DND-41 (cell line): ENCODE results near the gene ZSCAN5C.
"Not testable (repeated sequence)": the region's sequence is repeated elsewhere in the genome, so short reads cannot be mapped to it uniquely, and the experiment has no call there.

Experiments
- ATAC-seq: fragments of 200-7000 bp; cut with Tn5 transposase; 3 replicates; pipeline ENCODE4 v1.9.1; 2021; ENCODE audit warnings: low read depth; ENCODE audit not compliant: insufficient read depth
- DNase-seq: peaks from one replicate; pipeline ENCODE4 v3.0.0-alpha.2; 2020
- H2AFZ ChIP-seq: 2 replicates; pipeline ENCODE4 v1.6.0; 2012; ENCODE audit warnings: low read depth, low read length
- H3K27ac ChIP-seq: 2 replicates; pipeline ENCODE4 v1.5.1; 2012; ENCODE audit warnings: low read length, inconsistent platforms
- H3K27me3 ChIP-seq: fragments of 200-600 bp; sonication (generic); 2 replicates; pipeline ENCODE4 v1.6.0; 2012; ENCODE audit warnings: low read length, mild to moderate bottlenecking, inconsistent platforms; ENCODE audit not compliant: insufficient read depth, poor library complexity
- H3K36me3 ChIP-seq: 2 replicates; pipeline ENCODE4 v1.5.1; 2012; ENCODE audit warnings: low read length, inconsistent platforms; ENCODE audit not compliant: insufficient read depth
- H3K4me1 ChIP-seq: 2 replicates; pipeline ENCODE4 v1.5.1; 2012; ENCODE audit warnings: mild to moderate bottlenecking, low read length; ENCODE audit not compliant: insufficient read depth
- H3K4me2 ChIP-seq: 2 replicates; pipeline ENCODE4 v1.6.0; 2012; ENCODE audit warnings: mild to moderate bottlenecking, moderate library complexity, low read length, inconsistent platforms; ENCODE audit not compliant: insufficient read depth
- H3K4me3 ChIP-seq, 2 experiments: fragments of 200-600 bp in 1 of 2; shearing (Covaris generic) in 1 of 2; 2 replicates each; pipeline ENCODE4 v1.5.1; 2012 to 2016; ENCODE audit warnings: inconsistent platforms in 2 of 2, low read length in 2 of 2, mild to moderate bottlenecking in 2 of 2, low read depth in 1 of 2, moderate library complexity in 1 of 2
- H3K79me2 ChIP-seq: 2 replicates; pipeline ENCODE4 v1.6.0; 2012; ENCODE audit warnings: low read length, inconsistent platforms; ENCODE audit not compliant: insufficient read depth
- H3K9ac ChIP-seq: 2 replicates; pipeline ENCODE4 v1.6.0; 2012; ENCODE audit warnings: low read depth, mild to moderate bottlenecking, inconsistent platforms, low read length, moderate library complexity
- H3K9me3 ChIP-seq: 2 replicates; pipeline ENCODE4 v1.5.1; 2012; ENCODE audit warnings: low read length, moderate library complexity, mild to moderate bottlenecking, inconsistent platforms; ENCODE audit not compliant: insufficient read depth, severe bottlenecking
- H4K20me1 ChIP-seq: 2 replicates; pipeline ENCODE4 v1.6.0; 2012; ENCODE audit warnings: low read length; ENCODE audit not compliant: insufficient read depth
- EZH2 ChIP-seq: IDR thresholded peaks from 3 replicates; pipeline ENCODE4 v1.6.1; 2012; ENCODE audit warnings: borderline replicate concordance, low read depth, mild to moderate bottlenecking, moderate library complexity, low read length, inconsistent platforms; ENCODE audit not compliant: severe bottlenecking
- TF ChIP-seq, protein P1 (sequence below): IDR thresholded peaks from 2 replicates; pipeline ENCODE4 v1.5.1; 2012; ENCODE audit warnings: borderline replicate concordance, low read length, moderate library complexity, mild to moderate bottlenecking; ENCODE audit not compliant: poor library complexity, severe bottlenecking; ENCODE audit errors: extremely low read depth

The ZSCAN5C gene

DNA sequence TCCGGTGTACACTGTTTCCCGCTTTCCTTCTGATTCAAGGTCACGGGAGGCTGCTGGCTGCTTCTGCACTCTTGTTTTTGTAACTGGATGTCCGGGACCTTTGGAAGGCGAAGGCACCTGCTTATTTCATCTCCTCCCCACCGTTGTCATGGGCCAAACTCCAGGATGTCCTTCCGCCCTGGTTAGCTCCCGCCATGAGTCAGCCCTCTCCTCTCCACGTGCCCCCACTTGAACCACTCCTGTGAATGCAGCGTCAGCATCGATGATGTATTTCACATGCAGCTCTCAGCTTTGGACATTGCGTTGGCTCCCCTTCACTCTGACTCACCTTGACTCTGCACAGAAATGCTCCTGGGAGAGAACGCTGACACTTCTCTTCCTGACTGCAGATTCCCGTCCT, 31.8 kb upstream of the ZSCAN5C start:
- Histone ChIP-seq H3K4me2 (no peak overlapping the region), H3K9me3 (no peaks in the 10 kb centered on the region), H4K20me1 (no peaks in the 10 kb centered on the region), H3K27me3 (no peaks in the 10 kb centered on the region), H3K79me2 (no peaks in the 10 kb centered on the region), H2AFZ (no peak overlapping the region), H3K4me3 (no peak overlapping the region), H3K9ac (no peak overlapping the region), H3K4me1 (no peaks in the 10 kb centered on the region), H3K36me3 (no peaks in the 10 kb centered on the region), H3K27ac (no peak overlapping the region)
- TF ChIP-seq, protein P1, sequence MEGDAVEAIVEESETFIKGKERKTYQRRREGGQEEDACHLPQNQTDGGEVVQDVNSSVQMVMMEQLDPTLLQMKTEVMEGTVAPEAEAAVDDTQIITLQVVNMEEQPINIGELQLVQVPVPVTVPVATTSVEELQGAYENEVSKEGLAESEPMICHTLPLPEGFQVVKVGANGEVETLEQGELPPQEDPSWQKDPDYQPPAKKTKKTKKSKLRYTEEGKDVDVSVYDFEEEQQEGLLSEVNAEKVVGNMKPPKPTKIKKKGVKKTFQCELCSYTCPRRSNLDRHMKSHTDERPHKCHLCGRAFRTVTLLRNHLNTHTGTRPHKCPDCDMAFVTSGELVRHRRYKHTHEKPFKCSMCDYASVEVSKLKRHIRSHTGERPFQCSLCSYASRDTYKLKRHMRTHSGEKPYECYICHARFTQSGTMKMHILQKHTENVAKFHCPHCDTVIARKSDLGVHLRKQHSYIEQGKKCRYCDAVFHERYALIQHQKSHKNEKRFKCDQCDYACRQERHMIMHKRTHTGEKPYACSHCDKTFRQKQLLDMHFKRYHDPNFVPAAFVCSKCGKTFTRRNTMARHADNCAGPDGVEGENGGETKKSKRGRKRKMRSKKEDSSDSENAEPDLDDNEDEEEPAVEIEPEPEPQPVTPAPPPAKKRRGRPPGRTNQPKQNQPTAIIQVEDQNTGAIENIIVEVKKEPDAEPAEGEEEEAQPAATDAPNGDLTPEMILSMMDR, result no peak
- no peak for TF ChIP-seq EZH2
- ATAC-seq (no peak), DNase-seq (no peak)

DNA sequence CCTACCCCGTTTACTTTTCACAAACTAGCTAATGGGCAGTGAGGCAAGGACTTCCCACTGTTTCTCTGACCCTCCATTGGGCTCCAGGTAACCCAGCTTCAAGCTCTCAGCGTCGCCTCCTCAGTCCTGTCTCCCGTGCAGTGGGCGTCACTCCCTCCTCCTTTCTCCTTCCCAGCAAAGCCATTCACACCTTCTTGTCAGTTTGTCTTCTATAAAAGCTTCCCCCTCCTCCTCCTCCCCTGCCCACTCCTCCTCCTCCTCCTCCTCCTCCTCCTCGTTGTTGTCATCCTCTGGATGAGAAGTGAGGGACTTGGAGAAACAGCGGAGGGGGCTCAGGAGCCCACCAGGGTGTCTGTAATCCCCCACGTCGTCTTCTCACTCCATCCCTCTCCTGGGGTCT, 28.0 kb upstream of the ZSCAN5C start:
- no peak overlapping the region for H3K4me2 ChIP-seq
- H3K4me3 ChIP-seq, result no peak overlapping the region
- H3K9me3 ChIP-seq, result no peaks in the 10 kb centered on the region
- H4K20me1 ChIP-seq, result no peaks in the 10 kb centered on the region
- no peaks in the 10 kb centered on the region for H3K36me3 ChIP-seq
- H3K27ac ChIP-seq, result no peak overlapping the region
- no peaks in the 10 kb centered on the region for H3K4me1 ChIP-seq
- ATAC-seq (no peak), DNase-seq (no peak)
- H3K79me2 ChIP-seq, result no peaks in the 10 kb centered on the region
- H2AFZ ChIP-seq, result no peak overlapping the region
- no peak overlapping the region for H3K9ac ChIP-seq
- TF ChIP-seq EZH2, result no peak
- TF ChIP-seq, protein P1, result no peak
- H3K27me3 ChIP-seq, result no peaks in the 10 kb centered on the region

DNA sequence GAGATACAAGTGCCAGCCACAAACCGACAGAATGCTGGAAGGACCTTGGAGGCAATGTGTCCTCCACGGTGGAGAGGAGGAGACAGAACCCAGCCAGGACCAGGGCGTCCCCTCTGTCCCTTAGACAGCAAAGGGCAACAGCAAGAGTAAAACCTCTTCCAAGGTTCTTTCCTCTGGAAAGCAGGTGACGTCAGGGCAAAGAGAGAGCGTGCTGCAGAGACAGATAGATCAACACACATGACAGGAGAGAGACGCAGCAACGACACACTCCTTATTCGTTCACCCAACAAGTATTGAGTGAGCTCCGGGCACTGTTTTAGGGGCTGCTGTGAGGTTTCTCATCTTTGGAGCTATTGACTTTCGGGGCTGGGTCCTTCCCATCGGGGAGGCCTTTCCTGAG, 27.5 kb upstream of the ZSCAN5C start:
- DNase-seq, result no peak

DNA sequence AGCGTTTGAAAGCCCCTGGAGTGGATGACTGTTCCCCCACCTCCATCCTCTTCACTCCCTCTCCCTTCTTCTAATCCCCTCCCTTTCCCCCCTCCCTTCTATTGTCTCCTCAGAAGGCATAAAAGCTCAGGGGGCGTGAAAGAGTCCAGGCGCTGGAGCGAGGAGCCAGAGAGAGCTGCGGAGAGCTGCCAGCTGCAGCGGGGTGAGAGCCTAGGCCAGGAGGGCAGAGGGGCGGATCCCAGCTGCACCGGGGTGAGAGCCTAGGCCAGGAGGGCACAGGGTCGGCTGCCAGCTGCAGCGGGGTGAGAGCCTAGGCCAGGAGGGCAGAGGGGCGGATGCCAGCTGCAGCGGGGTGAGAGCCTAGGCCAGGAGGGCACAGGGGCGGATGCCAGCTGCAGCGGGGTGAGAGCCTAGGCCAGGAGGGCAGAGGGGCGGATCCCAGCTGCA, 26.2 kb upstream of the ZSCAN5C start, which contains the start of gene GALP:
Gene GALP (plus strand): TSS at position 148 of the 447 bp plus-strand sequence. CDS start 1,101 bp downstream, outside the sequence.
- H2AFZ ChIP-seq, H3K4me2 ChIP-seq, H3K4me3 ChIP-seq, H4K20me1 ChIP-seq, H3K36me3 ChIP-seq, H3K27ac ChIP-seq, ATAC-seq, H3K4me1 ChIP-seq, H3K27me3 ChIP-seq, H3K9me3 ChIP-seq, H3K9ac ChIP-seq, H3K79me2 ChIP-seq, DNase-seq: not testable (repeated sequence)

More for the DNA sequence above, 27.5 kb upstream of the ZSCAN5C start:
- H3K9ac ChIP-seq, result no peak overlapping the region
- no peaks in the 10 kb centered on the region for H3K36me3 ChIP-seq
- no peaks in the 10 kb centered on the region for H3K9me3 ChIP-seq
- no peaks in the 10 kb centered on the region for H4K20me1 ChIP-seq
- H3K4me3 ChIP-seq, result no peak overlapping the region
- no peak overlapping the region for H3K4me2 ChIP-seq
- no peaks in the 10 kb centered on the region for H3K4me1 ChIP-seq
- TF ChIP-seq, protein P1, result no peak
- TF ChIP-seq EZH2, result no peak
- H2AFZ ChIP-seq, result no peak overlapping the region
- no peaks in the 10 kb centered on the region for H3K79me2 ChIP-seq
- ATAC-seq, result no peak
- no peak overlapping the region for H3K27ac ChIP-seq
- no peaks in the 10 kb centered on the region for H3K27me3 ChIP-seq

DNA sequence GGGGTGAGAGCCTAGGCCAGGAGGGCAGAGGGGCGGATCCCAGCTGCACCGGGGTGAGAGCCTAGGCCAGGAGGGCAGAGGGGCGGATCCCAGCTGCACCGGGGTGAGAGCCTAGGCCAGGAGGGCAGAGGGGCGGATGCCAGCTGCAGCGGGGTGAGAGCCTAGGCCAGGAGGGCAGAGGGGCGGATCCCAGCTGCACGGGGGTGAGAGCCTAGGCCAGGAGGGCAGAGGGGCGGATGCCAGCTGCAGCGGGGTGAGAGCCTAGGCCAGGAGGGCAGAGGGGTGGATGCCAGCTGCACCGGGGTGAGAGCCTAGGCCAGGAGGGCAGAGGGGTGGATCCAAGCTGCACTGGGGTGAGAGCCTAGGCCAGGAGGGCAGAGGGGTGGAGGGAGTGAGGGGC, 25.8 kb upstream of the ZSCAN5C start:
- H3K79me2 ChIP-seq, ATAC-seq, H3K4me1 ChIP-seq, H3K27ac ChIP-seq, H2AFZ ChIP-seq, H3K9me3 ChIP-seq, H3K4me2 ChIP-seq, H3K9ac ChIP-seq, H3K4me3 ChIP-seq, DNase-seq, H3K27me3 ChIP-seq, H3K36me3 ChIP-seq, H4K20me1 ChIP-seq: not testable (repeated sequence)
